Stomach (tissue), 4 donors: ENCODE data around the gene TEAD1.

Experiments
- CTCF ChIP-seq, 7 experiments: fragments of 450-650 bp in 4 of 7; fragments of 200-600 bp in 3 of 7; sonication (generic) in 3 of 7; IDR thresholded peaks; one replicate each; pipeline ENCODE4 v1.5.1; 2016 to 2019; ENCODE audit warnings: antibody characterized with exemption in 7 of 7, control low read depth in 2 of 7, mild to moderate bottlenecking in 1 of 7
- EP300 ChIP-seq: sonication (generic); formaldehyde crosslinking; IDR thresholded peaks from one replicate; pipeline ENCODE4 v1.6.1; 2017; ENCODE audit warnings: antibody characterized with exemption
- POLR2A ChIP-seq, 4 donors: fragments of 450-650 bp; IDR thresholded peaks; one replicate each; pipeline ENCODE4 v1.6.1; 2016; ENCODE audit warnings: antibody characterized with exemption in 4 of 4, control low read depth in 2 of 4, mild to moderate bottlenecking in 1 of 4, moderate library complexity in 1 of 4
- POLR2AphosphoS5 ChIP-seq, 3 donors: sonication (generic); formaldehyde crosslinking; IDR thresholded peaks; one replicate each; pipeline ENCODE4 v1.6.1; 2016; ENCODE audit warnings: antibody characterized with exemption in 3 of 3

GRCh38 chr11:12831471-12832202, 157.4 kb downstream of the TEAD1 start:
- TF ChIP-seq CTCF (IDR thresholded peaks at IDR 0.05) (no peak), POLR2A (IDR thresholded peaks at IDR 0.05) (no peak), POLR2AphosphoS5 (IDR thresholded peaks at IDR 0.05) (no peak), EP300 (no peak)
